ENCODE measurements around the gene ATP2A3.

ATP2A3 gene

DNA sequence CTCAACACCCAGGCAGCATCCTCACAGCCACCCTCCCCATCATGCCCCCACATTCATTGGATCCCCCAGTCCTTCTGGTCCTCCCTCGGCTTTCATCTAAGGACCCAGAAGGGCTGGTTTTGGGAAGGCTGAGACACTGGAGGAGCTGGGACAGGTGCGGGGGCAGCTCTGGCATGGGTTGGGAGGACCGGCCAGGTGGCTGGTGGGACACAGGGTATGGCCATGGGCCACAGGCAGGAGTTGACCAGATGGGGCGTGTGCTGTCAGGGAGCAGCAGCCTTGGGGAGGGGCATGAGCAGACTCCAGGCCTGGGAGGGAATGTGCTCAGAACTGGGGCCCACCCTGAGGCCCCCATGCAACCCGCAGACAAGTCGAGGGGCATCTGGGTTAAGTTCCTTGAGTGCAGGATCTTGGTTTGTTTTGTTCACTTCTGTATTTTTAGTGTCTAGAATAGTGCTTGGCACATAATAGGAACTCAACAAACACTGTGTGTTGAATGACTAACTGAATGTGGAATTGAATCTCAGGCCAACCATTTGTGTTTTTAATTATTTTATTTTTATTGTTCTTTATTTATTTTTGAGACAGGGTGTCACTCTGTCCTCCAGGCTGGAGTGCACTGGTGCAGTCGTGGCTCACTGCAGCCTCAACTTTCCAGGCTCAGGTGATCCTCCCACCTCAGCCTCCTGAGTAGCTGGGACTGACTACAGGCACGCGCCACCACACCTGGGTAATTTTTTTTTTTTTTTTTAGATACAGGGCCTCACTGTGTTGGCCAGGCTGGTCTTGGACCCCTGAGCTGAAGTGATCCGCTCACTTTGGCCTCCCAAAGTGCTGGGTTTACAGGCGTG, 53.6 kb downstream of the ATP2A3 start:
- DNase-seq (ENCODE audit: low spot score): no peak

DNA sequence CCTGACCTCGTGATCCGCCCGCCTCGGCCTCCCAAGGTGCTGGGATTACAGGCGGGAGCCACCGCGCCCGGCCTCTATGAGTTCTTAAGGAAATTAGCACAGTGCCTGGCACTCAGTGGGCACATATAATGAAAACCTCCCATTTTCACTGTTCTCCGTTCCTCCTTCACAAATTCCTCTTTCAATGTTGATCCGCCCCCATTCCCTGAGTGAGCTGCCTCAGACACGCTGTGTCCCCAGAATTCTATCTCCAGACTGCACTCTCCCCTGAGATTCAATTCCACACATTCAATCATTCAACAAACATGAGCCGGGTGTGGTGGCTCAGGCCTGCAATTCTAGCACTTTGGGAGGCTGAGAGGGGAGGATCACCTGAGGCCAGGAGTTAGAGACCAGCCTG, 55.0 kb downstream of the ATP2A3 start:
- DNase-seq (ENCODE audit: low spot score): no peak

DNA sequence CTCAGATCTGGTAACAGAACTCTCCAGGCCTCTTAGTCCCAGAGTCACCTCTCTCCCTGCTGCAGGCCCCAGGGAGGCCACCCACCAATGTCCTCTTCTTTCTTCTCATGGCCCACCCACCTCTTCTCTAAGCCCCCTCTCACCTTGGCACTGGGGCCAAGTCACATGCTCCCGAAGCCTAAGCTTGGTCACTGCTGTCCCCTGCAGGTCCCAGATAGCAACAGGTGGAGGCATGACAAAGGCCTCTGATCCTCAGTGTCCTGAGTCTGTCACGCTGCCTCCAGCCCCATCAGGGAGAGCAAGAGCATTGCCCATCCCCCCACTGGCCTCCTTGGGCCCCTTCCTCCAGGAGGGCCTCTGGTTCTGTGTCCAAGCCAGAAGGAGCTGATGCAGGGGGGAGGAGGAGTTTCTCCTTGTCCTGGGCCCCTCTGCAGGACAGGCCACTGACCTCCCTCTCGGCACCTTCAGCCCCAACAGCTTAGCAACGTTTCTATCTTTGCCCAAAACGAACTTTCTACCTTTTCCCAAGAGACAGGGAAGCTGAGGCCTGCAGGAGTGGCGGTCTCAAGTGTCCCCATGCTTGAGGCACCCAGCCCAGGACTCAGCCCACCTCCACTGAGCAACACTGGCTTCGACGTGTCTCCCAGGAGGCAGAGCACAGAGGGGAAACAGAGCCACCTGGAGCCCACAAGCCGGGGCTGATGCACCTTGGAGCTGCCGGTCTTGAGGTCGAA, 56.6 kb downstream of the ATP2A3 start:
- no peak for DNase-seq (ENCODE audit: low spot score)

DNA sequence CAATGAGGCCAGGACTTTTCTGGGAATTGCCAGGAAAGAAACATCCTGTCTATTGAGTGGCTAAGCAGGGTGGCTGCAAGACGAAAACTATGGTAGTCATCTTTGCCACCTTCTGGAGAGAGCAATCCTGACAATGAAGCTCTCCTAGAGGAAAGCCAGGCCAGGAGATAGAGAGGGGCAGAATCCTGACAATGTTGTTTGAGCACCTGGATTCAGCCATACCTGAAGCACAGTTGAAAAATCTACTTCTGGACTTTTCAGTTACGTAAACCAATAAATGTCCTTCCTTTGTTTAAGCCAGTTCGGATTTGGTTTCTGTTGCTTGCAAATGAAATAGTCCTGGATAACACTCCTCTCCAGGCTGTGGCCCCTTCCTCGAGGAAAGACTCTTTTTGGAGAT, 57.4 kb downstream of the ATP2A3 start:
- no peak for DNase-seq (ENCODE audit: low spot score)

DNA sequence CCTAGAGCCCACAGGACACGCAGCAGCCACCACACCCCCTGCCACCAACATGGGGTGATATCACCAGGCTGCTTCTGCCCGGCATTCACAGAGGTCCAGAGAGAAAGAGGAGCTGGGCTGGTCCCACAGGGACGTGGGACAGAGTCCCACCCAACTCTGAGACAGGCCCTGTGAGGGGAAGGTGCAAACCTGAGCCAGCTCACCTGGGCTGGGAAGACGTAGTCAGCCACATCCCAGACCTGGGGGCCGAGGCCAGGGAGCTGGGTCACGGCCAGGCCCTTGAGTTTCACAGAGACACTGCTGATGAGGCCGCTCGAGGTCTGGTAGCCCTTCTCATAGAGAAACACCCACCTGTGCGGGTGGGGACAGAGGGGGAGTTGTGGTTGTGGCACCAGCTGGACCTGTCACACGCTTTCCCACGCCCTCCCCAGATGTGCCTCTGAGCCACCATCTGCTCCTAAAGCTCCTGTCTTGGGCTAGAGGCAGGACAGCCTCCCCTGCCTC, 59.2 kb downstream of the ATP2A3 start:
- DNase-seq (ENCODE audit: low spot score): no peak

DNA sequence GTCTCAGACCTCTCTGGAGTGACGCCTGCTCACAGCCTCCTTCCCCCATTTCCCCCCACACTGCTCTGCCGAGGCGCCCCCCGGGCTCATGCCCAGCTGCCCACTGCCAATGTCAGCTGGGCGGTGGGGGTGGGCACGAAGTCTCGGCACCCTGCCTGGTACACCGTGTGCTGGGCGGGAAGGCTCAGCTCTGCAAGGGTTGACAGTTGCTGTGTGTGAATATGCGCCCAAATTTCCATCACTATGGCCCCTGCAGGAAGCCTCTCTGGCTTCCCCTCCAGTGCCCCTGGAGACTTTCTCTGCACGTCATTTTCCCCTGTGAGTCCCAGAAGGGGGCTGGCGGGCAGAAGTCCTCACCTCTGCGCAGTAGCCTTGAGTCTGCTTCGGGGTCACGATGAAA, 59.7 kb downstream of the ATP2A3 start:
- DNase-seq (ENCODE audit: low spot score): peak; percentile 18

DNA sequence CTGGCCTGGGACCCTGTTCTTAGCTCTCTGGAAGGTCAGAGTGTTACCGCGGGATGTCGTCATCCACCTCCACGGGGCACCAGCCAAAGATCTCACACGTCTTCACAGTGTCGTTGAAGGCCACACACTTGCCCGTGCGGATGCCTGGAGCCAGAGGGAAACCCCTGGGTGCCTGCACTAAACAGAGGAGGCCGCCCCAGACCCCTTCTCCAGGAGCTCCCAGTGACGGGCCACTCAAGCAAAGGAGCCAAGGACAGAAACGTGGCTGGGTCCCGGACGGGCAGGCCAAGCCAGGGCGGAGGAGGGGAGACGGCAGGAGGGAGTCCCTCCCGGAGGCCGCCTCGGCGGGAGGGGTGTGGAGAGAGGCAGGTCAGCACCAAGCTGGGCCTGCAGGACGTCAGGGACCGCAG, 60.4 kb downstream of the ATP2A3 start:
- DNase-seq (ENCODE audit: low spot score): peak; percentile 20

DNA sequence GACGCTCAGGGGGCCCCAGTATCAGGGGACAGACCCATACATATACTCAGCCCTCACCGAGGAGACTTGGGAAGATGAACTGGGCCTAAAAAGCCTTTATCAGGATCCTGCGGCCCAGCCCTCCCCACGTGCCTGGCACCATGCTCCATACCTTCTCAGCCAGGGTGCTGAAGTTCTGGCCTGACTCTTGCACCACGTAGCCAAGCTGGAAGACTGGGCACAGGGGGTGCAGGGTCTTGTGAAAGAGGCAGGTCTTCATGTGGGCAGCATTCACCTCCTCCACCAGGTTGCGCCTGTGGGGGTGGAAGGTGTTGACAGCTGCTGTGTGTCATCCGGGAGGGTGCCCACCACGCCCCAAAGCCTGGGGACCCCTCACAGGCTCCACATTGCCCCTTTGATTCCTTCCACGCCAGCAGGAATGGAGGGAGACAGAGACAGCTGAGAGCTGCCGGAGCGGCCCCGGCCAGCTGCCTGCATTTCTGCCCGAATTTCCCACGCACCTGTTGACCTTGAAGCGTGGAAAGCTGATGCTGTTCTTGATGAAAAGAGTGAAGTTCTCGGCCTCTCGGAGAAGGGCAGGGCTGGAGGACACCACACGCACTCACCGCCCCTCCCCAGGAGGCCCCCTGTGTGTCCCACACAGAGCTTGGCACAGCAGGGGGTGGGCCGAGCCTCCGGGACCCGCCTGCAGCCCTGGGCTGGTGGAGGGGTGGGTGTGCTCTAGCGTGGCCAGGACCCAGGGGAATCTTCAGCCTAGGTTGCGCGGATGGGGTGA, 61.0 kb downstream of the ATP2A3 start:
- DNase-seq (ENCODE audit: low spot score): no peak

DNA sequence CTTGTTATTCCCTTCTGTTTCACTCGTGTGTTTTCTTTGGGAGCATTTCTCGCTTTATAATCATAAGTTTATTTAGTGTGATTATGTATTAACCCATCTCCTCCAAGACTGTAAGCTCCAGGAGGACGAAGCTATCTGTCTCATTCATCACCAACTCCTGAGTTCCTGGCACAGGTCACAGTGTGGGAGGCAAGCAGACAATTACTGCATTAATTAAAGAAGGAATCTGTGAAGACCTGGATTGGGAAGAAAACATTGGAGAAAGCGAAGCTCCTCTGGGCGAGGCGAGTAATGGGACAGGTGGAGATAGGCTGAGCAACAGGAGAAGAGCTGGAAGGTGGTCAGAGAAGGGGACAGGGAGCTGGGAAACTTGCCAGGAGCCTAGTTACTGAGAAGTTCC, 63.6 kb downstream of the ATP2A3 start:
- no peak for DNase-seq (ENCODE audit: low spot score)

DNA sequence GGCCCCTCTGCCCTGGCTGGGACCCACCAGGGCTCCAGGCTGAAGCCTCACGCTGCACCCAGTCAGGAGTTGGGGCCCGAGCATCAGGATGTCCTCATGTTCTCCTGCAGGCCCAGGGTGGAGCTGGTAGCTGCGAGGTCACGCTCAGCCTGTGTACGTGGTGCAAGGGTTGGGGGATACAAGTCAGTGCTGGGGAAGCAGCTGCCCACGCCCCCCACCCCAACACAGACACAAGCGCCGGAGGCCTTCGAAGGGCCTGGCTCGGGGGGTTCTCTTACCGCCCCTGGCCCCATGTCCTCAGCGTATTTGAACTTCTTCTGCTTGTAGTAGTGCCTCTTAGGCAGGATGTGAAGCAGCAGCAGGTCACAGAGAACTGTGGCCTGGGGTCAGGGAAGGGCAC, 66.5 kb downstream of the ATP2A3 start:
- no peak for DNase-seq (ENCODE audit: low spot score)

DNA sequence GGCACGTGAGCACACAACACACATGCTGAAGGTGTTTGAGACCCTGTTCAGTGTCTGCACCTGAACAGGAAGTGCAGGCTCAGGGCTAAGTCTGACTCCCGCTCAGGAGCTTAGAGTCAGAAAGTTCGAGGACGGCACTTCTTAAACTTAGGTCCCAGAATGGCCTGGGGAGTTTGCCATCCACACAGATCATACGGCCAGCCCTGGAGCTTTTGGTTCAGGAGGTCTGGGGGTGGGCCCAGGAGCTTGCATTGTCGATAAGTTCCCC, 67.3 kb downstream of the ATP2A3 start:
- no peak for DNase-seq (ENCODE audit: low spot score)

DNA sequence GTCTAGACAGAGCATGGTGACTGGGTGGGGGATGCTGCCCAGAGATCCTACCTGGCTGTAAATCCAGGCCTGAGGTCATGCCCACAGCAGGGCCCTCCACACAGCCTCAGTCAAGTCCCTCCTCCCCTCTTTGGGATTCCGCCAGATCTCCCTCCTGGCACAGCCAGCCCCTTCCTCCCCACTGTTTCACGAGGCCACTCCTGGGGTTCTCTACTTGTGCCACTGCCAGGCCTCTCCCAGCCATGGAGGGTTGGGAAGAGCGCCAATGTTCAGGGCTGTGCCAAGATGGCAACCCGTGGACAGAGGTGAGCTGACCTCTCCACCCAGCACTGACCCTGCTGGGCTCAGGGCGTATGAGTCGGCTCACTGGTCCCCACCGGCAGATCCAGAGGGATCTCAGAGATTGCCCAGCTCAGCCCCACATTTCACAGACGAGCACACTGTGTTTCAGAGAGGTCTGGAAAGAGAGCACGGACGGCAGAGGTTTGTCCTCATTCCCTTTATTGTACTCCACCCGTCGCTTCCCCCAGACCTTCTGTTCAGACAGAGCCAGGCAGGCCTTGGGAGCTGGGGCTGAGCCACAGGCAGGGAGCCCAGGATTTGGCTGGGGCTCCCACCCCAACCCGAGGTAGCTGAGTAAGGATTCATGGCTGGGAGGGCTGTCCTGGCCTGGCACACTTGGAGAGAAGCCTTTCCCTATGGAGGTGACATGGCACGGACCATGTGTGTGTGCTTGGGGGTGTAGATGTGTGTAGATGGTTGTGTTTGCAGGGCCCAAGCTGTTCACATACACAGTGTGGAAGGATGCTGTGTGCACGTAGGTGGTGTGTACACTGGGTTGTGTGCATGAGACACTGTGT, 67.9 kb downstream of the ATP2A3 start:
- no peak for DNase-seq (ENCODE audit: low spot score)

DNA sequence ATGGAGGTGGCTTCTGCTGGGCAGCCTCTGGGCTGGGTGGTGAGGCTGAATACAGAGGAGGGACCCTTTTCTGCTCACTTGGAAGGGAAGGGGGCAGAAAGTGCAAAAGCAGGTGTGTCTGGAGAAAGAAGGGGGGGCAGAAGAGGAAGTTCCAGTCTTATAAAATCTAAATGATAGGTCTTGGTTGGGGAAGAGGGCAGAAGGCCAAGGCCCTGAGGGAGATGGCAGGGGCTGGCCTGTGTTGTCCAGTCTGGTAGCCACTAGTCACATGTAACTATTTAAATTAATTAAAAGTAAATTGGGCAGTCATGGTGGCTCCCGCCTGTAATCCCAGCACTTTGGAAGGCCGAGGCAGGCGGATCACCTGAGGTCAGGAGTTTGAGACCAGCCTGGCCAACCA, 68.9 kb downstream of the ATP2A3 start:
- DNase-seq (ENCODE audit: low spot score): no peak

DNA sequence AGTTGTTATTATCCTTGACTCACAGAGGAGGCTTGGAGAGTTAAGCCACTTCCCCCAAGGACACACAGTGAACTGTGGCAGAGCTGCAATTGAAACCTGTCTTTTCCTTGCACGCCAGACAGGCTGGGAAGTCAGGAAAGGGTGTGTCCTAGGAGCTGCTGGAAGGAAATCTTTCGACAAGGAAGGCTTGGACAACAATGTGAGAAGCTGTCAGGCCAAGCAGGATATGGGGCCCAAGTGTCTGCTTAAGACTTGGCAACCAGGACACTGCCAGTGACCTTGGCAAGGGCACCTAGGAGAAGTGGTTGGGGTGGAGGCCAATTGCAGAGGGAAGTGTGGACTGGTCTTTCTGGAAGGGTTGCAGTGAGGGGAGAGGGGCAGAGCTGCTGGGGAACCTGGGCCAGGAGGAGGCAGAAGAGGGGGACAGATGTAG, 69.3 kb downstream of the ATP2A3 start:
- no peak for DNase-seq (ENCODE audit: low spot score)

DNA sequence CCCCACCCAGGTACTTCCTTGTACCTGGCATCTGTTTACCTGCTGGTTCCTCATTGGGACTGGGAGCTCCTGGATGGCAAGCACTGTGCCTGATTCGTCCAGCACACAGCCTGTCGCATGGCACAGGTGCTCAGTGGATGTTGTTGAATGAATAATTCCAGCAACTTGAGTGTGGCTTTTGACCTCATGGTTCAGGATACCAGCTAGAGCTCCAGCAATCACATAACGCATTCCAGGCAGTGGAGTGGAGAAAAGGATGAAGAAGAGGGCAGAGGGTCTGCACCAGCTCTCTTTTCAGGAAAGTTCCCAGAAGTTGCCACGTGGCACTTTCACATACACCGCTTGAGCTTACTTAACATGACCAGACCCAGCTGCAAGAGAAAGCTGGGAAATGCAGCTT, 70.0 kb downstream of the ATP2A3 start:
- no peak for DNase-seq (ENCODE audit: low spot score)

DNA sequence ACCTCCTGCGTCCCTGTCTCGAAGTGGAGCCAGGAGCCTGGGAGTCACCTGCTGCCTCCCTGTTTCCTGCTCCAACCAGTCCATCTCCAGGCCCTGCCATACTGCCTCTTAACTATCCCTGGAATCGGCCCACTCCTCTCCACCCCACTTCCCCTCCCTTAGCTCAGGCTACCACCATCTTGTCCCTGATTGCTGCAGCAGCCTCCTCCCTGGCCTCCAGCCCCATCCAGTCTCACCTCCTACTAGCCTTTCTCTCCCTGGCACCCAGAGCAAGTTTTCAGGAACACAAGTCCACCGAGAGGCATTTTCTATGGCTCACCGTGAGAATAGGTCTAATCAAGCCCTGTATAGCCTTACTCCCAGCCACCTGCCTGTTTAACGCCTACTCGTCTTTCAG, 70.5 kb downstream of the ATP2A3 start:
- no peak for DNase-seq (ENCODE audit: low spot score)

DNA sequence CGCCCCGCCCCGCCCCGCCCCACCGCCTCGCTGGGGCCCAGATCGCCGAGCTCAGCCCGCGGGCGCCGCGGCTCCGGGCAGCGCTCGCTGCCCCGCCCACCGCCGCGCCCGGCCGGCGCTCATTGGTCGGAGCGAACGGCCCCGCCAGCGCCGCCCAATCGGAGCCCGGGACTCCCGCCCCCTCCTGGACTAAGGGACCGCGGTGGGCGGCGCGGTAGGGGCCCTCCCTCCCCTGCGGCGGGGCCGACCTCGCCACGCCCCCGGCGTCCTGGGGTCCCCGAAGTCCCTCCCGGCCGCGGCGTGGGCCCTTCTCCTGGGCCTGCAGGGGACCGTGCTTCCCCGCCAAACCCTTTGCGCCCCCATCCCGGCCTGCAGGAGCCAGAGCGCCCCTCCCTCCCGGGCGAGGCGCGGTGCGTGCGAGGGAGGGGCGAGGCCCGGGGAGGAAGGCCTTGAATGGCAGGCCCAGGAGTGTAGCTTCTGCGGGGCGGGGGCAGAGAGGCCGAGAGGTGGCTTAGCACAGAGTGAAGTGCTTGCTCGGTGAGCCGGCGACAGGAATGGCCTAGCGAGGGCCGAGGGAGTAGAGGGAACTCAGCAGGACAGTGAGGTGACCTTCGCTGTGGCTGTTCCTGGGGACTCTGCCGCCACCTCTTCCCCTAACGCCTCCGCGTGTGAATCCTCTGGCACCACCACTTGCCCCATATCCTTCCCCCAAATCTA, 71.1 kb downstream of the ATP2A3 start, which contains the start of gene CAMKK1:
TSS of gene CAMKK1 (minus strand) at position 51 of the 717 bp plus-strand sequence. CDS start 7,366 bp downstream, outside the sequence.
- peak; percentile 99 for DNase-seq (ENCODE audit: low spot score)

DNA sequence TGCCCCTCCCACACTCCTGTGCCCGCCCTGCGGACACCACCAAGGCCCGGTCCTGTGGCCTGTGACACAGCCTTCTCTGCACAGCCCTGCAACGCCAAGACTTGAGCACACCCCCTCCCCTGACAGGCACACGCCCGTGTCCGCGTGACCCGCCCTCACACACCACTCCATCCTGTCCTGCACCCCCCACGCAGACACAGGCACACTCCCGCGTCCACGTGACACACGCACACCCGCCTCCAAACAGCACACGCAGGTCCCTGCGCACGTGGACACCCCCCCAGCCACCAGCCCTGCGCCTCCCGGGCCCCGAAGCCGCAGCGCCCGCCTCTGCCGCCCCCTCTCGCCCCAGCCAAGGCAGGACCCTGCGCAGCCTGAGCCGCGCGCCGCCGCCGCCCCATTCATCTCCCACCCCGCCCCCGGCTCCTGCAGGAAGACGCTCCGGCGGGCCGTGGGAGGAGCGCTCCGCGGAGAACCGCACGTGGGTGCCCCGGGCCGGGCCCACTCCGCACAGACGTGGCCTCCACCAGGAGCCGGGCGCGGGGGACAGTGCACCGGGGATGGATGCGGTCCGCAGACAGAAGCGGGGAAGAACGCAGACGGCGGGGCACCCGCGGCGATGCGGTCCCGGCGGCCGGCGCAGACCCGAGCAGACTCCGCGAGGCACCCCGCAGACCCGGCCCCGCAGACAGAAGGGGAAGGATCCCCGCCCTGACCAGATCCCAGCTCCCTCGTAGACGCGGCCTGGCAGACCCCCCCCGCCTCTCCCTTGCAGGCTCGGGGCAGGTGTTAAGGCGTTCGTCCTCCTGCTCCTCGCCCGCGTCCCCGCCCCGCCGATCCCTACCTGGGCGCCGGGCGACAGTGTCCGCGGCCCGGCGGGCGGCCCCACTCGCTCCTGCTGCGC, 71.9 kb downstream of the ATP2A3 start:
- peak; percentile 78 for DNase-seq (ENCODE audit: low spot score)

DNA sequence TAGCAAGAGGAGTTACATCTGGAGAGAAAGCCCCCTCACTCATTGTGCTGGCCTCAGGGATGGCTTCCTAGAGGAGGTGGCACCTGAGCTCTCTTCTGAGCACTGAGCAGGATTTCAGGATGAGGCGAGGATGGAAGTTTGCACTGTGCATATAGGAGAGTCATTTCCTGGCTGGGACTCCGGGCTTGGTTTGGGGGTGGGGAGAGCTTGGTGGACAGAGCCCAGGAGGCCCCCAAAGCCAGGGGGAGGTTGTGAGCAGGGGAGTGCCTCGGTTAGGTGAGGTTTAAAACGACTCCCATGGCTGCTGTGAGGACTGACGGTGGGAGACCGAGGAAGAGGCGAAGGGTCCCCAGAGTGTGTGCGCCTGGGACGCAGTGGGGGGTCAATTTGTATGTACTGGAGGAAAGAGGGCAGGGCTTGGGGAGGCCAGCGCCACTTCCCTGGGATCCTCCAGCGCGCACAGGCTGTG, 72.6 kb downstream of the ATP2A3 start:
- no peak for DNase-seq (ENCODE audit: low spot score)

DNA sequence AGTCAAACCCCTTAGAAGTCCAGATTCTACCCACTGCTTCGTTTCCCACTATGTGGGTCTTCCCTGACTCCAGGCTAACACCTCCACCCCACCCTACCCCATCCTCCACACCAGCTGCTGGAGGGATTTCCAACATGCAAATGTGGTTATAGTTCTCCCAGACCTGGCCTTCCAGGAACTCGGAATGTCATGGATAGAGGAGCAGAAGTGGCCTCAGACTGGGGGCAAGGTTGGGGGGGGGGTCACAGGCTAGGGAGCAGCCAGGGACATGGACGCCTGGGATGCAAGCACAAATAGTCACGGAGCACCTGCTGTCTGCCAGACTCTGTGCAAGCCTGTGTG, 73.4 kb downstream of the ATP2A3 start:
- DNase-seq (ENCODE audit: low spot score): no peak

Measured in iPS-NIHi11 (cell line).